ENCODE measurements around the gene MKI67.

- TF ChIP-seq ZNF274 (IDR thresholded peaks at IDR 0.05; ENCODE audit: low read depth, low read length) (no peak), SUZ12 (IDR thresholded peaks at IDR 0.05; ENCODE audit: extremely low read depth, insufficient read depth, insufficient read length) (no peak)
Observed at GRCh38 chr10:128055061-128055868, 71.0 kb downstream of the MKI67 start.
